T-helper 1 cell treated with Interleukin-12 subunit alpha and Interleukin-12 subunit beta and Interleukin-4 antibody, amounts not matched to agents 30 μg/mL and 1 μg/mL, for 36 hours (primary cell): ENCODE measurements around the gene OR10A3.
"Not testable (repeated sequence)": the region's sequence is repeated elsewhere in the genome, so short reads cannot be mapped to it uniquely, and the experiment has no call there.

Experiments
- H3K27ac Mint-ChIP-seq: one replicate; pipeline ENCODE4 v1.8.0; 2021; ENCODE audit warnings: mild to moderate bottlenecking, mixed read lengths
- H3K27me3 Mint-ChIP-seq: one replicate; pipeline ENCODE4 v1.8.0; 2021; ENCODE audit warnings: low read depth, mixed read lengths
- H3K36me3 Mint-ChIP-seq: one replicate; pipeline ENCODE4 v1.8.0; 2021; ENCODE audit warnings: low read depth, mixed read lengths
- H3K4me1 Mint-ChIP-seq: one replicate; pipeline ENCODE4 v1.8.0; 2021; ENCODE audit warnings: low read depth, mixed read lengths
- H3K4me3 Mint-ChIP-seq: one replicate; pipeline ENCODE4 v1.8.0; 2021; ENCODE audit warnings: mild to moderate bottlenecking, moderate library complexity, mixed read lengths
- H3K9me3 Mint-ChIP-seq: one replicate; pipeline ENCODE4 v1.8.0; 2021; ENCODE audit warnings: mixed read lengths

Gene OR10A3

DNA sequence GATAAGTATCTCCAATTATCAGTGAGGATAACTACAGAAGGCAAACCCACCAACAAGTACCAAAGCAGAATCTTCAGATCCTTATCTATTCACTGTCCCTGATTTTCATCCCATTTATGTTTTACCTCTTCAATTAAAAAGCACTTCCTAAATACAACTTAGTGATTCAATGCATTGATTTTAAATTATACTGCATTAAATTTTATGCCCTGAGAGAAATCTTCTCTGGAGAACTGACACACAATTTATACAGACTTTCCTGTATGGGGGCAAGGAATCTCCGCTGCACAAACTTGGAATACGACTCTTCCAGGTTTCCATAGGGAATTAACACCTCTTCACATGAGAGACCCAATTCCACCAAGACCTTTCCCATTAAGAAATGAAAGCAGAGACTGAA is at the start of gene OR10A3:
Gene OR10A3 (minus strand): TSS at position 101 of the 400 bp plus-strand sequence. CDS start 2,188 bp downstream, outside the sequence.
- Mint-ChIP-seq H3K4me3 (no peak within 1 kb of the TSS), H3K27me3 (peaks cover 5% of the 10 kb centered on the region), H3K4me1 (no peaks in the 10 kb centered on the region), H3K27ac (no peak within 1 kb of the TSS), H3K36me3 (no peaks in the 10 kb centered on the region), H3K9me3 (peaks cover 17% of the 10 kb centered on the region)

- H3K9me3 Mint-ChIP-seq, H3K27me3 Mint-ChIP-seq: not testable (repeated sequence)
- peak overlapping the region; percentile 91 for H3K27ac Mint-ChIP-seq
- peaks cover 17% of the 10 kb centered on the region for H3K36me3 Mint-ChIP-seq
- peaks cover 28% of the 10 kb centered on the region for H3K4me1 Mint-ChIP-seq
- peak overlapping the region; percentile 98 for H3K4me3 Mint-ChIP-seq
These were observed 46.0 kb upstream of the OR10A3 start for GRCh38 chr11:7987560-7987883.

DNA sequence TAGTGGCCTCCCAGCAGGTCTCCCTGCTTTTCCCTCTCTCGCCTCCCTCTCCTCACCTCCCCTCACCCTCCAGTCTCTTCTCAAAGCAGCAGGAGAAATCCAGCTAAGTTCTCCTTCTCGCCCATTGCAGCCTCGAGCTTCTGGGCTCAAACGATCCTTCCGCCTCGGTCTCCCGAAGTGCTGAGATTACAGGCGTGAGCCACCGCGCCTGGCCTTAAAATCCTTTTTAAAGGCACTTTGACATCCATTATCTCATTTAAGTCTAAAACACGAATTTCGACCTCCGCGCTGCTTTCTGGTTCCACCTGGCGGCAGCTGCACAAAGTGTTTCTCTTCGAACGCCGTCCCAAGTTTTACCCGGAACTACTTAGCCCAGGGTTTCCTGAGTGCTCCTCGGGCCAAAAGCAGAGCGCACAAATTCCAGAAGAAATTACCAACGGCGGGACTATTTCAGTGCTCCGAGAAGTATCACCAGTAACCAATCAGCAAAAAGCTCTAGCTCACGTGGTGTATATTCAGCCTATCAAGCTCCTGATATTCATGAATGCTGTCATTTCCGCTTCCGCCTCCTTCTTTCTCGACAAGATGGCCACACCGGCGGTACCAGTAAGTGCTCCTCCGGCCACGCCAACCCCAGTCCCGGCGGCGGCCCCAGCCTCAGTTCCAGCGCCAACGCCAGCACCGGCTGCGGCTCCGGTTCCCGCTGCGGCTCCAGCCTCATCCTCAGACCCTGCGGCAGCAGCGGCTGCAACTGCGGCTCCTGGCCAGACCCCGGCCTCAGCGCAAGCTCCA is 45.5 kb upstream of the OR10A3 start, which contains the start of gene EIF3F:
Gene EIF3F (plus strand): TSS at position 570 of the 792 bp plus-strand sequence. CDS start 16 bp downstream, at position 586.
- Mint-ChIP-seq H3K36me3 (peaks cover 16% of the 10 kb centered on the region), H3K27me3 (no peaks in the 10 kb centered on the region), H3K4me1 (peaks cover 28% of the 10 kb centered on the region), H3K9me3 (no peaks in the 10 kb centered on the region), H3K27ac (peak within 1 kb of the TSS; percentile 94), H3K4me3 (peak within 1 kb of the TSS; percentile 98)

- H3K36me3 Mint-ChIP-seq = peaks cover 6% of the 10 kb centered on the region
These were observed 42.5 kb upstream of the OR10A3 start for GRCh38 chr11:7983832-7984590.

GRCh38 chr11:7982582-7983119 is 41.1 kb upstream of the OR10A3 start:
- H3K27ac Mint-ChIP-seq = no peak overlapping the region
- H3K4me1 Mint-ChIP-seq = peaks cover 9% of the 10 kb centered on the region
- no peaks in the 10 kb centered on the region for H3K9me3 Mint-ChIP-seq
- H3K36me3 Mint-ChIP-seq = peaks cover under 1% of the 10 kb centered on the region
- H3K4me3 Mint-ChIP-seq = no peak overlapping the region
- H3K27me3 Mint-ChIP-seq = no peaks in the 10 kb centered on the region

More at GRCh38 chr11:7983832-7984590, 42.5 kb upstream of the OR10A3 start:
- H3K4me1 Mint-ChIP-seq = peaks cover 16% of the 10 kb centered on the region
- no peak overlapping the region for H3K4me3 Mint-ChIP-seq
- H3K9me3 Mint-ChIP-seq = no peaks in the 10 kb centered on the region
- H3K27ac Mint-ChIP-seq = no peak overlapping the region
- no peaks in the 10 kb centered on the region for H3K27me3 Mint-ChIP-seq

DNA sequence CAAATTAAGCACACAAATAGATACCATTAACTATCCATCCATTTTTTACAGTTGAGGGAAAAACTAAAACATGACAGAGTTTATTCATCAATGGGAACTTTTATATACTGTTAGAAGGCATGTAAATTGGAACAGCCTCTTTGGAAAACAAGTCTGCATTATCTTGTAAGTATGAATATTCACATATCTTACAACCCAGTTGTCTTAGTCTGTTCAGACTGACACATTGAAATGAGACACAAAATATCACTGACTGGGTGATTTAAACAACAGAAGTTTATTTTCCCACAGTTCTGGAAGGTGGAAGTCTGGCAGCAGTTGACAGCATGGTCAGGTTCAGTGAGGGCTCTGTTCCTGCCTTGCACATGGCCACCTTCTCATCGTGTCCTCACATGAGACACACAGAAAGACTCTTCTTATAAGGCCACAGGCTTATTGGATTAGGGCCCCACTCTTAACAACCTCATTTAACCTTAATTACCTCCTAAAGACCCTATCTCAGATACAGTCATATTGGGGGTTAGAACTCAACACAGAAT is 40.2 kb upstream of the OR10A3 start:
- peaks cover 6% of the 10 kb centered on the region for H3K4me1 Mint-ChIP-seq

GRCh38 chr11:7977232-7977917 is 35.9 kb upstream of the OR10A3 start:
- Mint-ChIP-seq H3K9me3 (no peaks in the 10 kb centered on the region), H3K4me3 (no peak overlapping the region), H3K4me1 (no peaks in the 10 kb centered on the region), H3K27ac (no peak overlapping the region), H3K36me3 (no peaks in the 10 kb centered on the region), H3K27me3 (no peaks in the 10 kb centered on the region)

More for the DNA sequence above, 40.2 kb upstream of the OR10A3 start:
- Mint-ChIP-seq H3K9me3 (no peaks in the 10 kb centered on the region), H3K27me3 (no peaks in the 10 kb centered on the region), H3K4me3 (no peak overlapping the region), H3K36me3 (no peaks in the 10 kb centered on the region), H3K27ac (no peak overlapping the region)

DNA sequence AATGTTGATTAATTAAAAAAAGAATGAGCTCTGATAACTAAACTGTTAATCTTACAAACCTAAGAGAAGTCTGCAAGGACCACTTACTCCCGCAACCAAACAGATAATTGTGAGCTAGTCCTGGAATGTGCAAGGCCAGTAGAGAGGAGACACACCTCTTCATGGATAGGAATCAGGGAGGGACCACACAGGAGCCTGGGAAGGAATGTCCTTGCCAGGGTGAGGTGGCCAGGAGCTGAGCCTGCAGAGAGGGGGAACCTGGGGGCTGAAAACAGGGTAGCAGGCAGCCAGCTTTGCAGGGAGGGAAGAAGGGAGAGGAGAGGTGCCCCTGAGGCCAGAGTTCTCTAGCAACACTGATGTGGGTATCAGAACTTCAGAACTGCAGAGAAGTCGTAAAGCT is 33.2 kb upstream of the OR10A3 start:
- Mint-ChIP-seq H3K27ac (no peak overlapping the region), H3K4me3 (no peak overlapping the region), H3K4me1 (no peaks in the 10 kb centered on the region), H3K9me3 (no peaks in the 10 kb centered on the region), H3K36me3 (no peaks in the 10 kb centered on the region), H3K27me3 (no peaks in the 10 kb centered on the region)

DNA sequence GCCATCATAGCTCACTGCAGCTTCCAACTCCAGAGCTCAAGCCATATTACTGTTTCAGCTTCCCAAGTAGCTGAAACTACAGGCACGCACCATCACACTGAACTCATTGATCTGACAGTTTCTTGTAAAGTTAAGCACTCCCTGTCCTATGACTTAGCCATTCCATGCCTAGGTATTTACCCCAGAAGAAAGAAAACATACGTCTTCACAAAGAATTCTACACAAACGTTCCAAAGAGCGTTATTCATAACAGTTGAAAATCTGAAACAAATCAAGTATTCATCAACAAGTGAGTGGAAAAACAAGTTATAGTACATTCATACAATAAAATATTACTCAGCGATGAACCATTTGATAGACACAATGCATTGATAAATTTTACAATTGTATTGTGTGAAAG is 31.5 kb upstream of the OR10A3 start:
- Mint-ChIP-seq H3K4me1 (no peaks in the 10 kb centered on the region), H3K4me3 (no peak overlapping the region), H3K27me3 (no peaks in the 10 kb centered on the region), H3K9me3 (no peaks in the 10 kb centered on the region), H3K36me3 (no peaks in the 10 kb centered on the region), H3K27ac (no peak overlapping the region)

DNA sequence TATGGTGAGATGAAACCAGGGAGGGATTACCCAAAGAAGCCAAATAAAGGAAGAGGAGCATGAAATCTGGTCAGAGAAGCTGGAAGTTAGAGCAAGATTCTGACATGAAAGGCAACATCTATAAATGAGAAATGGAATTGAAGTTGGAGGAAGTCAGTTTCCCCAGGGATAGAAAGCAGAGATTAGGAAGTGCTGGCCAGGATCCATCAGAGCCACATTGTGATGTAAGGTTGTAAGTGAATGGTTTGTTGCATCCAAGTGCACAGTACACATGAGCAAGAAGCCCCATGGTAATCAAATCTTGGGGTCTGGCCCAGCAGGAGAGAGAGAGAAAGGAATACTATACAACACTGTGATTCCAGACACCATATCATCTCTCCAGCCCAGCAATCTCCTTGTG is 30.3 kb upstream of the OR10A3 start:
- Mint-ChIP-seq H3K4me3 (no peak overlapping the region), H3K27me3 (peaks cover 2% of the 10 kb centered on the region), H3K36me3 (no peaks in the 10 kb centered on the region), H3K27ac (no peak overlapping the region), H3K4me1 (no peaks in the 10 kb centered on the region), H3K9me3 (no peaks in the 10 kb centered on the region)

DNA sequence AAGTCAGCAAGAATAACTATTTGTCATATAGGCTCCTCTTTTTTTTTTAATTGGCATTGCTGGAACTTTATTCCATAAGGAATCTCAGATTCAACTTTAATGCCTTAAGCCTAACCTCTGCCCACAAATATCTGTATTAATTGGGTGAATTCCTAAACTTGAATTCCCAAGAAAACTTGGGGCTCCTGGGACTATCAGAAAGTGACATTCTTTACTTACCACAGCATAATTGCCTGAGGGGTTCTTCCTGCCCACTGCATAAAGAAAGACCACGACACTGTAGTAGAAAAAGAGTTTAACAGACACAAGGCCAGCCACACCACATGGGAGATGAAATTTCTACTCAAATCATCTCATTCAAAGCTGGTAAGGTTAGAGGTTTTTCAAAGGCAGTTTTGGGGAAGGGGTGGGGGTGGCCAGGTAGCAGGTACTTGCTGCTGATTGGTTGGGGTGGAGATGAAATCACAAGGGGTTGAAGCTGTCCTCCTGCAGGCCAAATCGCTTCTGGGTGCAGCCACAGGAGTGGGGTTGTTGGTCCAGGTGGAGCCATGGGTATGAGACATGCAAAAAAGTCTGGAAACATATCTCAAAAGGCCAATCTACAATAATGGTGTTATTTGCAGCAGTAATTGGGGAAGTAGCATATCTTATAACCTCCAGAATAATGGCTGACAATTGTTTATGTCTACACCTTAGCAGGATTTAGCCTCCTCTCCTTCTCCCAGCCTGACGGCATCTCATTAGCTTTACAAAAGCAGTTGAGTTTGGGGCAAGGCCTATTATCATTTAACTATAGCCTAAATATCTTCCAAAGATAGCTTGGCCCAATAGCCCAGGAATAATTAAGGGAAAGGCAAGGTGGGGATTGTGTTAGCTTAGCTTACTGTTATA is 28.5 kb upstream of the OR10A3 start:
- Mint-ChIP-seq H3K36me3 (no peaks in the 10 kb centered on the region), H3K9me3 (no peaks in the 10 kb centered on the region), H3K27ac (no peak overlapping the region), H3K4me1 (no peaks in the 10 kb centered on the region), H3K27me3 (peaks cover 5% of the 10 kb centered on the region), H3K4me3 (no peak overlapping the region)

DNA sequence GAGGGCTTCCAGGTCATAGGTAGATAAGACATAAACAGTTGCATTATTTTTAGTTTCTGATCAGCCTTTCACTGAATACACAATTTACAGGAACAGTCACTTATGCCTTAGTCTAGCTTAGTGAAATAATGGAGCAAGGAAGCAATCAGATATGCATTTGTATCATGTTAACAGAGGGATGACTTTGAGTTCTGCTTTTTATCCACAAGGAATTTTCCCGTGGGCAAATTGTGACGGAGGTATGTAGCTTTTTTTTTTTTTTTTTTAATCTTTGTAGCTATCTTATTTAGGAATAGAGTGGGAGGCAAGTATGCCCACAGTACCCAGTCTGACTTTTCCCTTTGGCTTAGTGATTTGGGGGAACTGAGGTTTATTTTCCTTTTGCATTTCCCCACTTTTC is 27.2 kb upstream of the OR10A3 start:
- H3K27ac Mint-ChIP-seq = no peak overlapping the region
- peaks cover 8% of the 10 kb centered on the region for H3K27me3 Mint-ChIP-seq
- H3K36me3 Mint-ChIP-seq = no peaks in the 10 kb centered on the region
- H3K4me3 Mint-ChIP-seq = no peak overlapping the region
- no peaks in the 10 kb centered on the region for H3K4me1 Mint-ChIP-seq
- H3K9me3 Mint-ChIP-seq = no peaks in the 10 kb centered on the region

GRCh38 chr11:7967826-7968225 is 26.3 kb upstream of the OR10A3 start:
- Mint-ChIP-seq H3K36me3 (no peaks in the 10 kb centered on the region), H3K4me1 (no peaks in the 10 kb centered on the region), H3K4me3 (no peak overlapping the region), H3K27me3 (peaks cover 8% of the 10 kb centered on the region), H3K27ac (no peak overlapping the region), H3K9me3 (no peaks in the 10 kb centered on the region)
